Prostate gland (tissue), 2 donors: ENCODE results near the gene HNRNPDL. TPM values are rescaled to one million over a fixed set of nuclear protein-coding genes. Genes with fewer than 3 reads are reported as not detected.
A peak's percentile ranks its signal among the peaks of the same experiment; 100 is the strongest.

Experiments used
- DNase-seq: peaks from one replicate; pipeline ENCODE4 v3.0.0-alpha.2; 2019; ENCODE audit warnings: low spot score
- H3K27ac ChIP-seq, 2 donors: fragments of 200-600 bp; sonication (generic); 2 replicates each; pipeline ENCODE4 v1.5.1; 2017 to 2019
- H3K27me3 ChIP-seq: fragments of 200-600 bp; sonication (generic); replicated peaks from 2 replicates; pipeline ENCODE4 v1.5.1; 2019; ENCODE audit not compliant: insufficient read depth
- H3K36me3 ChIP-seq, 2 donors: fragments of 200-600 bp; sonication (generic); 1 replicate in 1 of 2; 2 replicates in 1 of 2; pipeline versions ENCODE4 v1.5.1 to v1.8.1; 2017 to 2019
- H3K4me1 ChIP-seq: fragments of 200-600 bp; sonication (generic); replicated peaks from 2 replicates; pipeline ENCODE4 v1.5.1; 2019
- H3K4me3 ChIP-seq, 2 donors: fragments of 200-600 bp; sonication (generic); 2 replicates each; pipeline ENCODE4 v1.5.1; 2017 to 2019
- H3K9me3 ChIP-seq: fragments of 200-600 bp; sonication (generic); 2 replicates; pipeline ENCODE4 v1.5.1; 2017
- POLR2A ChIP-seq: fragments of 450-650 bp; IDR thresholded peaks from one replicate; pipeline ENCODE4 v1.6.1; 2016; ENCODE audit warnings: antibody characterized with exemption, mild to moderate bottlenecking
- POLR2AphosphoS5 ChIP-seq: sonication (generic); formaldehyde crosslinking; IDR thresholded peaks from one replicate; pipeline ENCODE4 v1.6.1; 2017; ENCODE audit warnings: antibody characterized with exemption
- WGBS: methylation state at CpG from one replicate; pipeline ENCODE4 v1.1.5; 2018; 5-methylcytosine and 5-hydroxymethylcytosine counted together
- intact Hi-C: fragments of 100-400 bp; cut with DNase I; formaldehyde crosslinking; loops from one replicate; pipeline ENCODE4 v1.14.2; 2022
- total RNA-seq, 2 donors: library from RNA; depleted of rRNA; stranded (reverse); fragments of >200 nt; gene quantifications; one replicate each; pipeline ENCODE4 v1.1.0, GENCODE V29; 2016
- TF ChIP-seq, protein P1 (sequence below), 4 experiments: fragments of 200-600 bp in 2 of 4; fragments of 450-650 bp in 2 of 4; sonication (generic) in 2 of 4; IDR thresholded peaks; 1 replicate in 3 of 4; 2 replicates in 1 of 4; pipeline ENCODE4 v1.5.1; 2016 to 2019; ENCODE audit warnings: antibody characterized with exemption in 4 of 4, mild to moderate bottlenecking in 2 of 4, moderate library complexity in 2 of 4

The HNRNPDL gene
- total RNA-seq, 2 donors from 2014 or later, result 158 to 177 TPM

GRCh38 chr4:82469791-82470345 lies 39.6 kb upstream of the HNRNPDL start:
- no peak overlapping the region for H3K4me3 ChIP-seq
- no peaks in the 10 kb centered on the region for H3K9me3 ChIP-seq
- 78% methylated on average over 2 of the region's 2 CpGs for WGBS
- no peaks in the 10 kb centered on the region for H3K27me3 ChIP-seq
- H3K4me1 ChIP-seq, result no peaks in the 10 kb centered on the region
- H3K27ac ChIP-seq, result no peak overlapping the region
- TF ChIP-seq POLR2AphosphoS5 (no peak), POLR2A (no peak)
- TF ChIP-seq, protein P1, sequence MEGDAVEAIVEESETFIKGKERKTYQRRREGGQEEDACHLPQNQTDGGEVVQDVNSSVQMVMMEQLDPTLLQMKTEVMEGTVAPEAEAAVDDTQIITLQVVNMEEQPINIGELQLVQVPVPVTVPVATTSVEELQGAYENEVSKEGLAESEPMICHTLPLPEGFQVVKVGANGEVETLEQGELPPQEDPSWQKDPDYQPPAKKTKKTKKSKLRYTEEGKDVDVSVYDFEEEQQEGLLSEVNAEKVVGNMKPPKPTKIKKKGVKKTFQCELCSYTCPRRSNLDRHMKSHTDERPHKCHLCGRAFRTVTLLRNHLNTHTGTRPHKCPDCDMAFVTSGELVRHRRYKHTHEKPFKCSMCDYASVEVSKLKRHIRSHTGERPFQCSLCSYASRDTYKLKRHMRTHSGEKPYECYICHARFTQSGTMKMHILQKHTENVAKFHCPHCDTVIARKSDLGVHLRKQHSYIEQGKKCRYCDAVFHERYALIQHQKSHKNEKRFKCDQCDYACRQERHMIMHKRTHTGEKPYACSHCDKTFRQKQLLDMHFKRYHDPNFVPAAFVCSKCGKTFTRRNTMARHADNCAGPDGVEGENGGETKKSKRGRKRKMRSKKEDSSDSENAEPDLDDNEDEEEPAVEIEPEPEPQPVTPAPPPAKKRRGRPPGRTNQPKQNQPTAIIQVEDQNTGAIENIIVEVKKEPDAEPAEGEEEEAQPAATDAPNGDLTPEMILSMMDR (IDR thresholded peaks at IDR 0.05), result no peak
- no peaks in the 10 kb centered on the region for H3K36me3 ChIP-seq
- intact Hi-C loops, result loop anchor here (10.0 kb wide), 1 partner anchor 565 kb away; the partner anchor contains the start of gene COPS4
- DNase-seq, result no peak

GRCh38 chr4:82467471-82467870 lies 37.2 kb upstream of the HNRNPDL start:
- no peak overlapping the region for H3K4me3 ChIP-seq
- 60% methylated on average over 3 of the region's 3 CpGs for WGBS
- no peak for DNase-seq
- TF ChIP-seq, protein P1 (IDR thresholded peaks at IDR 0.05), result no peak
- no peak for TF ChIP-seq POLR2A
- TF ChIP-seq POLR2AphosphoS5, result no peak
- H3K27me3 ChIP-seq, result no peaks in the 10 kb centered on the region
- H3K9me3 ChIP-seq, result no peaks in the 10 kb centered on the region
- no peak overlapping the region for H3K27ac ChIP-seq
- no peaks in the 10 kb centered on the region for H3K4me1 ChIP-seq
- H3K36me3 ChIP-seq, result no peaks in the 10 kb centered on the region
- intact Hi-C loops, result loop anchor here (10.0 kb wide), 1 partner anchor 567 kb away; the partner anchor contains the start of gene COPS4

DNA sequence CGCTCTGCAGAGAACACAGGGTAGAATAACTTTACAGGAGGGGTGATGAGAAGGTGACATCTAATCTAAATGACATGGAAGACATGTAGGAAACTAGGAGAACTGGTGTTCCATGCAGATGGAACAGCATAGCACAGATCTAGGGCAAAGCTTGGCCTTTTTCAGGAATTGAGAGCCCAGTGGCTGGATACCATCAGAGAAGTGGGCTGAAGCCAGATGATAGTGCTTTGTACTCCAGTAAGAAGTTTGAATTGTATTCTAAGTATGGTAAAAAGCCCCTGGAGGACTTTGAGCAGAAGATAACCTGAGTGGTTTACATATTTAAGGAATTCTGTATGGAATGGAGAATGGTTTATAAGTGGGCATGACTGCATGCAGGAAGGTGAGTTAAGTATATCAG lies 33.0 kb upstream of the HNRNPDL start:
- WGBS, result 100% methylated on average over 1 of the region's 1 CpG
- no peak for DNase-seq
- no peak overlapping the region for H3K4me3 ChIP-seq
- H3K27ac ChIP-seq, result no peak overlapping the region
- H3K36me3 ChIP-seq, result no peaks in the 10 kb centered on the region
- H3K27me3 ChIP-seq, result no peaks in the 10 kb centered on the region
- H3K9me3 ChIP-seq, result no peaks in the 10 kb centered on the region
- intact Hi-C loops, result loop anchor here (2.0 to 10.0 kb wide), 6 partner anchors 274 to 994 kb away; partner anchors contain the start of genes COPS4, HELQ, MRPS18C and SCD5
- H3K4me1 ChIP-seq, result no peaks in the 10 kb centered on the region
- no peak for TF ChIP-seq POLR2A
- TF ChIP-seq POLR2AphosphoS5, result no peak
- TF ChIP-seq, protein P1 (IDR thresholded peaks at IDR 0.05), result no peak

DNA sequence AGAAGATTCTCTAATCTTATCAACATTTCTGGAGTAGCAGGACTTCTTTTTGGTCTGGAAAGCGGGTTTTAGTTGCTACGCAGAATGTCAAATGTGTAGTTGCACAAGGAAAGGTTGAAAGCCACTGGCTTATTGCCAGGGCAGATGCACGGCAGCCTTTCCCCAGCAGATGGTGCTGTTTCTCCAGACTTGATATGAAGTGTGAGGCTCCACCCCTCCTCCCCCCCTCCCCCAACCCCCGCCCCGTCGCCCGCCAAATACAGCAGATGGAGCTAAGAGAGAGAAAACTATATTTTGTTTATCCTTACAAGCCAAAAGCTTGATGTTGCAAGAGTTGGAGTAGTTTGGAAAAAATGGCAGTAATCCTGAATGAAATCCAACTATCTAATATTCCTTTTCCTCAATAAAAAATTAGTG lies 32.2 kb upstream of the HNRNPDL start:
- TF ChIP-seq, protein P1 (IDR thresholded peaks at IDR 0.05), result peak; percentile 70 to 89 (median 78)
- peak; percentile 30 for TF ChIP-seq POLR2AphosphoS5
- no peak for TF ChIP-seq POLR2A
- 4% methylated on average over 7 of the region's 7 CpGs for WGBS
- peak; percentile 86 for DNase-seq
- Histone ChIP-seq H3K9me3 (no peaks in the 10 kb centered on the region), H3K4me3 (no peak overlapping the region), H3K27ac (peak overlapping the region in 1 of 2 donors; percentile 20), H3K36me3 (no peaks in the 10 kb centered on the region), H3K4me1 (no peaks in the 10 kb centered on the region), H3K27me3 (no peaks in the 10 kb centered on the region)
- intact Hi-C loops, result loop anchor here (2.0 to 10.0 kb wide), 6 partner anchors 275 to 995 kb away; partner anchors contain the start of genes COPS4, HELQ, MRPS18C and SCD5

GRCh38 chr4:82461710-82462109 lies 31.4 kb upstream of the HNRNPDL start:
- H3K9me3 ChIP-seq, result no peaks in the 10 kb centered on the region
- H3K27ac ChIP-seq, result peak overlapping the region in 1 of 2 donors; percentile 20
- no peak overlapping the region for H3K4me3 ChIP-seq
- intact Hi-C loops, result loop anchor here (2.0 to 10.0 kb wide), 6 partner anchors 276 to 996 kb away; partner anchors contain the start of genes COPS4, HELQ, MRPS18C and SCD5
- H3K36me3 ChIP-seq, result no peaks in the 10 kb centered on the region
- TF ChIP-seq POLR2AphosphoS5 (no peak), POLR2A (no peak)
- TF ChIP-seq, protein P1 (IDR thresholded peaks at IDR 0.05), result no peak
- H3K27me3 ChIP-seq, result no peaks in the 10 kb centered on the region
- no peaks in the 10 kb centered on the region for H3K4me1 ChIP-seq
- no peak for DNase-seq
- 74% methylated on average over 2 of the region's 2 CpGs for WGBS
